ENCODE data around the gene HOTAIR. TPM values are rescaled to one million over a fixed set of nuclear protein-coding genes. Genes with fewer than 3 reads are reported as not detected.

Gene HOTAIR
- total and polyA plus RNA-seq, 4 donors, result not detected

DNA sequence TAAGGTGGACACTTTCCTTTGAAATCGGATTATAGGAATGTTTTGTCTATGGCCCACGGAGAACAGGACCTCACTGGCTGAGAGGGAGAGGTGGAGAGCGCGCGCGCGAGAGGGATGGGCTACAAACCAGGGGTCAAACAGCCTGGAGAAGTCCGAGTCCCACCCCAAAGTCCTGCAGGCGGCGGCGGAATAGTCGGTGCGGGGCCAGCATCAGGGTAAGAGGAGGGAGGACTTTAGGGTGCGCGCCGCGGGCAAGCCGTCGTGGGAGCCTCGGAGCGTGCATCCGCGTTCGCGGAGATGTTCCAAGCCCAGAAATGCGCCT, 30.7 kb upstream of the HOTAIR start:
- Histone ChIP-seq H3K4me3 (ENCODE audit: low read depth in 1 of 3, low read length in 3 of 3) (no peak overlapping the region), H3K27ac (ENCODE audit: low read depth in 1 of 2, low read length in 2 of 2) (no peak overlapping the region), H3K4me1 (ENCODE audit: control insufficient read depth in 4 of 4, insufficient read depth in 4 of 4, low read length in 3 of 4) (peaks cover under 1 to 15% (median 9%) of the 10 kb centered on the region in 4 donors), H3K36me3 (ENCODE audit: control insufficient read depth in 4 of 4, insufficient read depth in 3 of 4, low read depth in 1 of 4, low read length in 3 of 4) (no peaks in the 10 kb centered on the region), H3K9ac (ENCODE audit: low read depth in 1 of 2, low read length in 2 of 2) (no peak overlapping the region), H3K27me3 (ENCODE audit: control insufficient read depth in 4 of 4, insufficient read depth in 4 of 4, low read length in 3 of 4) (peaks cover 5 to 54% (median 12%) of the 10 kb centered on the region in 4 donors), H3K9me3 (ENCODE audit: control insufficient read depth in 4 of 4, low read length in 3 of 4) (no peaks in the 10 kb centered on the region)
- no peak for TF ChIP-seq HNF4A (conservative IDR thresholded peaks at IDR 0.05)
- TF ChIP-seq SP1 (IDR thresholded peaks at IDR 0.05), result no peak
- TF ChIP-seq YY1 (IDR thresholded peaks at IDR 0.05), result no peak
- TF ChIP-seq FOXA1 (IDR thresholded peaks at IDR 0.05), result no peak
- no peak for TF ChIP-seq RAD21 (IDR thresholded peaks at IDR 0.05)
- TF ChIP-seq EGR1 (IDR thresholded peaks at IDR 0.05; ENCODE audit: low read depth in 2 of 2), result no peak
- no peak for DNase-seq (ENCODE audit: low spot score)
- WGBS, result 5% methylated on average over 26 of the region's 26 CpGs

DNA sequence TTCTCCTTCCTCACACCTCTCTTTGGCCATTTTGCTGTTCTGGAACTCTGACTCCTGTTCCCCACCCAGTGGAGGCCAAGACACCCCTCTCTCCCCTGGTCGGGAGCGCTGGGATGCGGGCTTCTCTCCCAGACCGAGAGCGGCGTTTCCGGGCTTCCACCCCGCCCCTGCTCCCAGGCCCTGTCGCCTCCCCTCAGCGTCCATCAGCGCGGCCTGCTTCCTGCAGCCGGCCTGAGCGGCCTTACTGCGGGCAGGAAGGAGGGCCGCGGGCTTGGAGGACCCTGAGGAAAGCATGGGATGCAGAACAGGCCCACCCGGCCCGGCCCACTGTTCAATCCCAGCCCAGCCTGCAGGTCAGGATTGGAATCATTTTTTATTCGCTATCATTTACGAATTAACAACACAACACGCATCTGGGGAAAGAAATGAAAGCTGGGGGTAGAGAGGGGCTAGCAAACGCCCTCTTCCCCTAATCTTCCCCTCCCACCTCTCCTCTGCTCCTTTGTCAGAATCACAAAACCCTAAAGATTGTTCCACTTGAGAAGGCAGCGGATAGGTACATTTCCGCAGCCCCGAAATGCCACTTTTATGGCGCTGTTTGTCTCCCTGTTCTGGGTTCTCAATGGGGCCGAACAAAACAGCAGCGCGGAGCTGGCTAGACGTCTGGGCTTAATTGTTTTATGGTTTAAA, 30.2 kb upstream of the HOTAIR start:
- Histone ChIP-seq H3K36me3 (ENCODE audit: control insufficient read depth in 4 of 4, insufficient read depth in 3 of 4, low read depth in 1 of 4, low read length in 3 of 4) (no peaks in the 10 kb centered on the region), H3K9me3 (ENCODE audit: control insufficient read depth in 4 of 4, low read length in 3 of 4) (no peaks in the 10 kb centered on the region), H3K27ac (ENCODE audit: low read depth in 1 of 2, low read length in 2 of 2) (no peak overlapping the region), H3K9ac (ENCODE audit: low read depth in 1 of 2, low read length in 2 of 2) (no peak overlapping the region), H3K27me3 (ENCODE audit: control insufficient read depth in 4 of 4, insufficient read depth in 4 of 4, low read length in 3 of 4) (peaks cover 5 to 51% (median 12%) of the 10 kb centered on the region in 4 donors), H3K4me1 (ENCODE audit: control insufficient read depth in 4 of 4, insufficient read depth in 4 of 4, low read length in 3 of 4) (peaks cover 4 to 18% (median 10%) of the 10 kb centered on the region in 4 donors), H3K4me3 (ENCODE audit: low read depth in 1 of 3, low read length in 3 of 3) (no peak overlapping the region)
- TF ChIP-seq, protein P1, sequence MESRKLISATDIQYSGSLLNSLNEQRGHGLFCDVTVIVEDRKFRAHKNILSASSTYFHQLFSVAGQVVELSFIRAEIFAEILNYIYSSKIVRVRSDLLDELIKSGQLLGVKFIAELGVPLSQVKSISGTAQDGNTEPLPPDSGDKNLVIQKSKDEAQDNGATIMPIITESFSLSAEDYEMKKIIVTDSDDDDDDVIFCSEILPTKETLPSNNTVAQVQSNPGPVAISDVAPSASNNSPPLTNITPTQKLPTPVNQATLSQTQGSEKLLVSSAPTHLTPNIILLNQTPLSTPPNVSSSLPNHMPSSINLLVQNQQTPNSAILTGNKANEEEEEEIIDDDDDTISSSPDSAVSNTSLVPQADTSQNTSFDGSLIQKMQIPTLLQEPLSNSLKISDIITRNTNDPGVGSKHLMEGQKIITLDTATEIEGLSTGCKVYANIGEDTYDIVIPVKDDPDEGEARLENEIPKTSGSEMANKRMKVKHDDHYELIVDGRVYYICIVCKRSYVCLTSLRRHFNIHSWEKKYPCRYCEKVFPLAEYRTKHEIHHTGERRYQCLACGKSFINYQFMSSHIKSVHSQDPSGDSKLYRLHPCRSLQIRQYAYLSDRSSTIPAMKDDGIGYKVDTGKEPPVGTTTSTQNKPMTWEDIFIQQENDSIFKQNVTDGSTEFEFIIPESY (IDR thresholded peaks at IDR 0.05), result no peak
- TF ChIP-seq RXRA (IDR thresholded peaks at IDR 0.05) (no peak), SP1 (IDR thresholded peaks at IDR 0.05) (no peak), JUND (IDR thresholded peaks at IDR 0.05) (no peak), NR2F2 (IDR thresholded peaks at IDR 0.05) (no peak), HNF4G (IDR thresholded peaks at IDR 0.05) (no peak), EGR1 (IDR thresholded peaks at IDR 0.05; ENCODE audit: low read depth in 2 of 2) (no peak), RAD21 (IDR thresholded peaks at IDR 0.05) (no peak), FOXA2 (IDR thresholded peaks at IDR 0.05) (no peak), FOXA1 (IDR thresholded peaks at IDR 0.05) (no peak), YY1 (IDR thresholded peaks at IDR 0.05) (no peak), TAF1 (conservative IDR thresholded peaks at IDR 0.05) (no peak), HNF4A (conservative IDR thresholded peaks at IDR 0.05) (no peak), GABPA (IDR thresholded peaks at IDR 0.05 in 1 of 2, conservative IDR thresholded peaks at IDR 0.05 in 1 of 2) (no peak)
- TF ChIP-seq, protein P2, sequence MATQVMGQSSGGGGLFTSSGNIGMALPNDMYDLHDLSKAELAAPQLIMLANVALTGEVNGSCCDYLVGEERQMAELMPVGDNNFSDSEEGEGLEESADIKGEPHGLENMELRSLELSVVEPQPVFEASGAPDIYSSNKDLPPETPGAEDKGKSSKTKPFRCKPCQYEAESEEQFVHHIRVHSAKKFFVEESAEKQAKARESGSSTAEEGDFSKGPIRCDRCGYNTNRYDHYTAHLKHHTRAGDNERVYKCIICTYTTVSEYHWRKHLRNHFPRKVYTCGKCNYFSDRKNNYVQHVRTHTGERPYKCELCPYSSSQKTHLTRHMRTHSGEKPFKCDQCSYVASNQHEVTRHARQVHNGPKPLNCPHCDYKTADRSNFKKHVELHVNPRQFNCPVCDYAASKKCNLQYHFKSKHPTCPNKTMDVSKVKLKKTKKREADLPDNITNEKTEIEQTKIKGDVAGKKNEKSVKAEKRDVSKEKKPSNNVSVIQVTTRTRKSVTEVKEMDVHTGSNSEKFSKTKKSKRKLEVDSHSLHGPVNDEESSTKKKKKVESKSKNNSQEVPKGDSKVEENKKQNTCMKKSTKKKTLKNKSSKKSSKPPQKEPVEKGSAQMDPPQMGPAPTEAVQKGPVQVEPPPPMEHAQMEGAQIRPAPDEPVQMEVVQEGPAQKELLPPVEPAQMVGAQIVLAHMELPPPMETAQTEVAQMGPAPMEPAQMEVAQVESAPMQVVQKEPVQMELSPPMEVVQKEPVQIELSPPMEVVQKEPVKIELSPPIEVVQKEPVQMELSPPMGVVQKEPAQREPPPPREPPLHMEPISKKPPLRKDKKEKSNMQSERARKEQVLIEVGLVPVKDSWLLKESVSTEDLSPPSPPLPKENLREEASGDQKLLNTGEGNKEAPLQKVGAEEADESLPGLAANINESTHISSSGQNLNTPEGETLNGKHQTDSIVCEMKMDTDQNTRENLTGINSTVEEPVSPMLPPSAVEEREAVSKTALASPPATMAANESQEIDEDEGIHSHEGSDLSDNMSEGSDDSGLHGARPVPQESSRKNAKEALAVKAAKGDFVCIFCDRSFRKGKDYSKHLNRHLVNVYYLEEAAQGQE (IDR thresholded peaks at IDR 0.05), result no peak
- TF ChIP-seq, protein P3, sequence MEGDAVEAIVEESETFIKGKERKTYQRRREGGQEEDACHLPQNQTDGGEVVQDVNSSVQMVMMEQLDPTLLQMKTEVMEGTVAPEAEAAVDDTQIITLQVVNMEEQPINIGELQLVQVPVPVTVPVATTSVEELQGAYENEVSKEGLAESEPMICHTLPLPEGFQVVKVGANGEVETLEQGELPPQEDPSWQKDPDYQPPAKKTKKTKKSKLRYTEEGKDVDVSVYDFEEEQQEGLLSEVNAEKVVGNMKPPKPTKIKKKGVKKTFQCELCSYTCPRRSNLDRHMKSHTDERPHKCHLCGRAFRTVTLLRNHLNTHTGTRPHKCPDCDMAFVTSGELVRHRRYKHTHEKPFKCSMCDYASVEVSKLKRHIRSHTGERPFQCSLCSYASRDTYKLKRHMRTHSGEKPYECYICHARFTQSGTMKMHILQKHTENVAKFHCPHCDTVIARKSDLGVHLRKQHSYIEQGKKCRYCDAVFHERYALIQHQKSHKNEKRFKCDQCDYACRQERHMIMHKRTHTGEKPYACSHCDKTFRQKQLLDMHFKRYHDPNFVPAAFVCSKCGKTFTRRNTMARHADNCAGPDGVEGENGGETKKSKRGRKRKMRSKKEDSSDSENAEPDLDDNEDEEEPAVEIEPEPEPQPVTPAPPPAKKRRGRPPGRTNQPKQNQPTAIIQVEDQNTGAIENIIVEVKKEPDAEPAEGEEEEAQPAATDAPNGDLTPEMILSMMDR (IDR thresholded peaks at IDR 0.05; ENCODE audit: low read depth, low read length, missing input control), result no peak
- TF ChIP-seq, protein P4, sequence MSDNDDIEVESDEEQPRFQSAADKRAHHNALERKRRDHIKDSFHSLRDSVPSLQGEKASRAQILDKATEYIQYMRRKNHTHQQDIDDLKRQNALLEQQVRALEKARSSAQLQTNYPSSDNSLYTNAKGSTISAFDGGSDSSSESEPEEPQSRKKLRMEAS (IDR thresholded peaks at IDR 0.05), result no peak
- TF ChIP-seq, protein P5, sequence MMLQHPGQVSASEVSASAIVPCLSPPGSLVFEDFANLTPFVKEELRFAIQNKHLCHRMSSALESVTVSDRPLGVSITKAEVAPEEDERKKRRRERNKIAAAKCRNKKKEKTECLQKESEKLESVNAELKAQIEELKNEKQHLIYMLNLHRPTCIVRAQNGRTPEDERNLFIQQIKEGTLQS (IDR thresholded peaks at IDR 0.05), result no peak
- no peak for DNase-seq (ENCODE audit: low spot score)
- 9% methylated on average over 31 of the region's 31 CpGs for WGBS
